Activated CD4-positive, alpha-beta T cell treated with anti-CD3 and anti-CD28 coated beads for 1 hour (primary cell): ENCODE results near the gene ZNF221.
A peak's percentile ranks its signal among the peaks of the same experiment; 100 is the strongest.

Experiments
- DNase-seq: peaks from one replicate; pipeline ENCODE4 v3.0.0-alpha.2; 2020

ZNF221 gene

GRCh38 chr19:43960411-43960810 lies 9.4 kb downstream of the ZNF221 start:
- DNase-seq = no peak

DNA sequence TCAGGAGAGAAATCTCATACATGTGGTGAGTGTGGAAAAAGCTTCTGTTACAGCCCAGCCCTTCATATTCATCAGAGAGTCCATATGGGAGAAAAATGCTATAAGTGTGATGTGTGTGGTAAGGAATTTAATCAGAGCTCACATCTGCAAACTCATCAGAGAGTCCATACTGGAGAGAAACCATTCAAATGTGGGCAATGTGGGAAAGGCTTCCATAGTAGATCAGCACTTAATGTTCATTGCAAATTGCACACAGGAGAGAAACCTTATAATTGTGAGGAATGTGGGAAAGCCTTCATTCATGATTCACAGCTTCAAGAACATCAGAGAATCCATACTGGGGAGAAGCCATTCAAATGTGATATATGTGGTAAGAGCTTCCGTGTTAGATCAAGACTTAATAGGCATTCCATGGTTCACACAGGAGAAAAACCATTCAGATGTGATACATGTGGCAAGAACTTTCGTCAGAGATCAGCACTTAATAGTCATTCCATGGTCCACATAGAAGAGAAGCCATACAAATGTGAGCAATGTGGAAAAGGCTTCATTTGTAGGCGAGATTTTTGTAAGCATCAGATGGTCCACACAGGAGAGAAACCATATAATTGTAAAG lies 15.2 kb downstream of the ZNF221 start:
- no peak for DNase-seq

- no peak for DNase-seq
These were observed 25.7 kb downstream of the ZNF221 start for GRCh38 chr19:43976732-43977131.

DNA sequence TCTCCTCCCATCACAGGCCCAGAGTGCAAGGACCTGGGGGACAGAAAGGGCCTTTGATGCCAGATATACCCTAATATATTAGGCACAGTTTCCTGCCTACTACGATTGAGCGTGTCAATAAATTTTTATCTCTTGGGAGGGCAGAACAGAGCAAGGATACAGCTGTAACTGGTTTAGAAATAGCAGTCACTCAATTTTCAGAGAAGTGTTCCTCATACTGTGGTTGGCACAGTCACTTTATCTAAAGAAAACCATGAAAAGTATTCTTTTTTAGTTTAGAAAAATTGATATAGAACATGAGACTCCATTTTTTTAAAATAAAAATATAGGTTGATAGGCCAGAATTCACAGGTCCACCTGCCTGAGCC lies 32.5 kb downstream of the ZNF221 start:
- DNase-seq = no peak

DNA sequence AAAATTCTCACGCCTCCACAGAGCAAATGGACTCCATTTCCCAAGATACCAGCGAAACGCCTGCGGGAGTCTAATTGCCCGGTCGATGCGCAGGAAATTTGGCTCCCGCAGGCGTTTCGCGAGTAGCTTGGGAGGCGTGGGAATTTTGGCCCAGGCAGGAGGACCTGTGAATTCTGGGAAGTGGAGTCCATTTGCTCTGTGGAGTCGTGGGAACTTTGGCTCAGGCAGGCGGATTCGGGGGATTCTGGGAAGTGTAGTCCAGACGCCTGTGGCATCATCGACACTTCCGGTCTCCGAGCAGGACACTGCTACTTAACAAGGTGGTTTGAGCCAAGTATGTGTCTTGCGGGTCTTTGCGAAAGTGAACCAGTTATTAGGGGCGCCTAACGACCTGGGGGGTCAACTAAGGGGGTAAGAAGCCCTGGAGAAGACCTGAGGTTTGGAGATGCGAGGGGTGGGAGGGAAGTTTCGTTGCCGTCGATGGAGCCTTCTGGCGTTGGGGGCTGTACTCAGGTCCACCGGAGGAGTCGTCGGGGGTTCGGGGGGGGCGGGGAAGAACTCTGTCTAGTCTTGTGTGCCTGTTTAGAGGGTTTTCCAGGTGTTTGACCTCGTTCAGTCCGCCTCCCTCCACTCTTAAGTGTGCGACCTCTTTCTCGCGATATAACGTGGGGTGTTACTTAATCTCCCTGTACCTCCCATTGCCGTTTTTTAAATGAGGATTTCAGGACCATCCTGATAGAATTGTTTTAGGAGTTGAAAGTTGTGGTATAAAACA lies 33.1 kb downstream of the ZNF221 start, which contains the start of gene ZNF155:
TSS of gene ZNF155 (plus strand) at position 277 of the 775 bp plus-strand sequence. CDS start 4,356 bp downstream, outside the sequence.
- DNase-seq = peak; percentile 53

GRCh38 chr19:43984687-43985000 lies 33.6 kb downstream of the ZNF221 start:
- no peak for DNase-seq

DNA sequence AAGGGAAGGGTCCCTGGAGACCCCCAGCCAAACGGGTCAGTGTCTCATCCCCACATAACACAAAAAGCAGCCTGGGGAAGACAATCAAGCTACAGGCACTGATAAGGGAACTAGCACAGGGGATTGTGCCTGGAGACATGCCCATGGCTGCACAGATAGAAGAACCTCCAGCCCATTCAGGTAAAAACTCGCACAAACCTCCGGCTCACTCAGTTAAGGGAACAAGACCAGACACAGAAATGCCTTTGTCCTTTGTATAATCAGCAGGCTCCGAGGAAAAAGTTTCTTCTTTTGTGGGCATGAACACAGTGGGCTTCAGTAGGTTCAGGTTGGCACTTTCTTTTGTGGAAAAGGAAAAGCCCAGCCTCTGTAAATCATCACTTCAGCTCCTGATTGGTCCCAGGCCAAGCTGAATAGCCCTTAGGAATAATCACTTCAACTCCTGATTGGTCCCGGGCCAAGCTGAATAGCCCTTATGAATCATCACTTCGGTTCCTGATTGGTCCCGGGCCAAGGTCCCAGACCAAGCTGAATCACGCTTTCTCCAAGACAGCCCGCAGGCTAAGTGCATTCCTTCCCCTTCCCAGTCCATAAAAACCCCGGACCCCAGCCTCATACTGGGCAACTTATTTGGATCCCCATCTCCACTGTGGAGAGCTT lies 46.7 kb downstream of the ZNF221 start:
- no peak for DNase-seq

GRCh38 chr19:44002212-44002565 lies 51.2 kb downstream of the ZNF221 start:
- no peak for DNase-seq

DNA sequence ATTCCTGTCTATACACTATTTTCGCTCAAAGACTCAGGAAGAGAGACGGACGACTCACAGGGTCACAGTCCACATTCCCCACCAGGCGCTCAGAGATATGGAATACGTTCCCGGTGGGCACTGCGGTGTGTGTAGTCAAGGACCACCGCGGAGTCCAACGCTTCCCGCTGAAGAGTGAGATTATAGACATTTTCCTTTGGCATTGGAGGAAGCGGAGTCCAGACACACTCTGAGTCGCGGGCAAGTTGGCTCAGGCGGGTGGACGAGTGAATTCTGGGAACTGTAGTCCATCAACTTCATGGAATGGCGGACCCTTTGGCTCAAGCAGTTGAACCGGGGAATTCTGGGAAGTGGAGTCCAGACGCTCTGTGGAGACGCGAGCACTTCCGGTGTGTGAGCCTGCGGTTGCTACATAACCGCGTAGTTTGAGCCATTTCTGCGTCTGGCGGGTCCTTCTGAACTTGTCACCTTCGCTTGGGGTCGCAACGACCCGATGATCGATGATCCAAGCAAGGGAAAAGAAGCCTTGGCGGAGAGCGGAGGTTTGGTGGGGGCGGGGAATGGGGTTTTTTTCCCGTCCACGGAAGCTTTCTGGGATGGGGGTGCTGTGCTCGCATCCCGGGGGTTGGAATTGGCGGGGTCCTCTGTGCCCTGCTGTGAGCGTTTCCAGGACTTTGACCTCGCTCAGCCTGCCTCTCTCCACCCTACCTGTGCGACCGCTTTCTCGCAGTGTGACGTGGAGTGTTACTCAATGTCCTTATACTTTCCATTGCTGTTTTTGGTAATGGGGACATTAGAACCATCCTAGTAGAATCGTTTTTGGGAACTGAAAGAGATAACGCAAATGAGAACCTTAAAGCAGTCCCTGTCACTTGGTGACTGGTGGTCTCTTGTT lies 51.8 kb downstream of the ZNF221 start, which contains the start of gene ZNF230:
TSS of gene ZNF230 (plus strand) at position 392 of the 895 bp plus-strand sequence. CDS start 4,122 bp downstream, outside the sequence.
- DNase-seq = peak; percentile 69

DNA sequence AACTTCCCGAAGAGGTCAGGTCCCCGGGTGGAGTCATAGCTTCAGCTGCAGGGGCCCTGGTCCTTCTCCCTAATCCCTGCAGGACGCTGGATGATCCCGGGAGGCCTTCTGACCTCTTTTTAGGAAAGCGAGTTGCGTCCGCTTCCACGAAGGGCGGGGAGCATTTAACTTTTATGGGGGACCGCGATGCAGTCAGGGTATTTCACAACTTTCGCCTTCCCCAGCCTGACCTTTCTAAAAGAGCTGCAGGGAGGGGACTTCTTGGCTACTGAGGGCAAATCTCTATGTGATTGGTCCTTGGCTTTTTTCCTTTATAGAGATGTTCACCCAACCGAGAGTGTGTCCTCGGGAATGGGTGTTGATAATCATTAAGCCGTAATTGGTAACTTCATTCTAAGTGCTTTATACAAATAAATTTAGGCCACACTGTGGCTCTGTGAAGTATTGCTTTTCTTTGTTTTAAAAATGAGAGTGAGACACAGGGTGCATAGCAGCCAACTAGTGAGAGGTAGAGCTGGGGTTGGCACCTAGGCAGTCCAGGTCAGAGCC lies 52.5 kb downstream of the ZNF221 start:
- no peak for DNase-seq

- DNase-seq = no peak
These were observed 54.9 kb downstream of the ZNF221 start for GRCh38 chr19:44005973-44006372.

- DNase-seq = no peak
These were observed 56.4 kb downstream of the ZNF221 start for GRCh38 chr19:44007473-44007872.

GRCh38 chr19:44010468-44010867 lies 59.4 kb downstream of the ZNF221 start:
- no peak for DNase-seq
